GM18519 (cell line): ENCODE results near the gene GALNT11.
"Not testable (repeated sequence)": the region's sequence is repeated elsewhere in the genome, so short reads cannot be mapped to it uniquely, and the experiment has no call there.

Experiments used
- ATAC-seq: cut with Tn5 transposase; IDR thresholded peaks from one replicate; pipeline ENCODE4 v1.9.1; 2021; ENCODE audit warnings: mild to moderate bottlenecking, moderate library complexity; ENCODE audit not compliant: unreplicated experiment, low FRiP score

Gene GALNT11

GRCh38 chr7:152025937-152026890, 740 bp downstream of the GALNT11 start:
- peak; percentile 2 for ATAC-seq

GRCh38 chr7:152027491-152028365, 2.3 kb downstream of the GALNT11 start:
- not testable (repeated sequence) for ATAC-seq

- not testable (repeated sequence) for ATAC-seq
Measured at GRCh38 chr7:152030059-152030458, 4.6 kb downstream of the GALNT11 start.

- not testable (repeated sequence) for ATAC-seq
Measured at GRCh38 chr7:152030639-152031038, 5.2 kb downstream of the GALNT11 start.

- ATAC-seq: no peak
Measured at GRCh38 chr7:152035817-152036216, 10.3 kb downstream of the GALNT11 start.

- ATAC-seq: not testable (repeated sequence)
Measured at GRCh38 chr7:152038410-152038809, 12.9 kb downstream of the GALNT11 start.

- ATAC-seq: not testable (repeated sequence)
Measured at GRCh38 chr7:152043086-152043485, 17.6 kb downstream of the GALNT11 start.

GRCh38 chr7:152044909-152045308, 19.4 kb downstream of the GALNT11 start:
- ATAC-seq: not testable (repeated sequence)

GRCh38 chr7:152046531-152046930, 21.1 kb downstream of the GALNT11 start:
- no peak for ATAC-seq

GRCh38 chr7:152048051-152048450, 22.6 kb downstream of the GALNT11 start:
- no peak for ATAC-seq

GRCh38 chr7:152050547-152050971, 25.1 kb downstream of the GALNT11 start:
- no peak for ATAC-seq

GRCh38 chr7:152051968-152052367, 26.5 kb downstream of the GALNT11 start:
- ATAC-seq: no peak

GRCh38 chr7:152052771-152053170, 27.3 kb downstream of the GALNT11 start:
- no peak for ATAC-seq

- ATAC-seq: no peak
Measured at GRCh38 chr7:152054367-152055230, 29.1 kb downstream of the GALNT11 start.

GRCh38 chr7:152056621-152057274, 31.3 kb downstream of the GALNT11 start:
- no peak for ATAC-seq

GRCh38 chr7:152059311-152059710, 33.8 kb downstream of the GALNT11 start:
- ATAC-seq: no peak

GRCh38 chr7:152061086-152061485, 35.6 kb downstream of the GALNT11 start:
- ATAC-seq: not testable (repeated sequence)

GRCh38 chr7:152063192-152063591, 37.7 kb downstream of the GALNT11 start:
- ATAC-seq: not testable (repeated sequence)

- not testable (repeated sequence) for ATAC-seq
Measured at GRCh38 chr7:152063821-152064220, 38.3 kb downstream of the GALNT11 start.
